Endothelial cell of umbilical vein (primary cell): ENCODE measurements around the gene PRKCD. TPM values are rescaled to one million over a fixed set of nuclear protein-coding genes. Genes with fewer than 3 reads are reported as not detected.

Experiments
- BruUV-seq: library from RNA; stranded (reverse); fragments of 400-500 nt; replicated peaks from 2 replicates; lab custom pipeline; 2021; lab: Mats Ljungman, UMichigan
- CTCF ChIA-PET: fragments of 300-600, 350-600 bp; sonication (Branson Sonifier 250); formaldehyde crosslinking; loops from one replicate; lab custom pipeline; 2021; ENCODE audit warnings: antibody characterized with exemption, inconsistent platforms; lab: Charles Lee
- POLR2A ChIA-PET: fragments of 300-600, 350-600 bp; sonication (Branson Sonifier 250); formaldehyde crosslinking; loops from one replicate; lab custom pipeline; 2021; ENCODE audit warnings: antibody characterized with exemption, inconsistent platforms; lab: Charles Lee
- DNase-seq: peaks from one replicate; pipeline ENCODE4 v3.0.0-alpha.2; 2011; ENCODE audit warnings: low read depth, low spot score
- FAIRE-seq: peaks from 2 replicates; lab custom pipeline; 2011; peaks lifted over from hg19 to GRCh38; lab: Jason Lieb, UNC
- H2AFZ ChIP-seq: 2 replicates; pipeline ENCODE4 v1.6.0; 2012; ENCODE audit warnings: low read depth, low read length, control low read depth, inconsistent platforms
- H3K27ac ChIP-seq: 2 replicates; pipeline ENCODE4 v1.5.1; 2011; ENCODE audit warnings: low read depth, mild to moderate bottlenecking, control low read depth, low read length, moderate library complexity; ENCODE audit not compliant: insufficient read depth
- H3K27me3 ChIP-seq, 2 experiments: 2 replicates each; pipeline versions ENCODE4 v1.6.0 to v1.6.1; 2011; ENCODE audit warnings: low read length in 2 of 2, mixed read lengths in 1 of 2; ENCODE audit not compliant: control insufficient read depth in 2 of 2, insufficient read depth in 2 of 2
- H3K36me3 ChIP-seq, 2 experiments: 2 replicates in 1 of 2; 3 replicates in 1 of 2; pipeline ENCODE4 v1.5.1; 2011; ENCODE audit warnings: low read length in 2 of 2, mild to moderate bottlenecking in 1 of 2, moderate library complexity in 1 of 2; ENCODE audit not compliant: control insufficient read depth in 2 of 2, insufficient read depth in 2 of 2; ENCODE audit errors: extremely low read depth in 1 of 2
- H3K4me1 ChIP-seq: 3 replicates; pipeline ENCODE4 v1.5.1; 2011; ENCODE audit warnings: mild to moderate bottlenecking, low read length; ENCODE audit not compliant: control insufficient read depth, insufficient read depth; ENCODE audit errors: extremely low read depth
- H3K4me2 ChIP-seq: 2 replicates; pipeline ENCODE4 v1.6.1; 2011; ENCODE audit warnings: low read length, control low read depth, mixed read lengths; ENCODE audit not compliant: insufficient read depth
- H3K4me3 ChIP-seq, 3 experiments: fragments of 200-600 bp in 1 of 3; sonication (generic), shearing (Covaris generic) in 1 of 3; replicated peaks in 1 of 3; 2 replicates each; pipeline ENCODE4 v1.5.1; 2011 to 2016; ENCODE audit warnings: control low read depth in 3 of 3, low read length in 3 of 3, mild to moderate bottlenecking in 2 of 3, inconsistent platforms in 1 of 3, low read depth in 1 of 3, moderate library complexity in 1 of 3; ENCODE audit not compliant: insufficient read depth in 1 of 3
- H3K79me2 ChIP-seq: 2 replicates; pipeline ENCODE4 v1.6.0; 2012; ENCODE audit warnings: low read length, inconsistent platforms; ENCODE audit not compliant: control insufficient read depth, insufficient read depth
- H3K9ac ChIP-seq: replicated peaks from 2 replicates; pipeline ENCODE3; 2011; ENCODE audit warnings: low read length, control low read depth; ENCODE audit not compliant: insufficient read depth; ENCODE audit errors: extremely low read depth
- H3K9me1 ChIP-seq: replicated peaks from 3 replicates; pipeline ENCODE4 v1.6.0; 2011; ENCODE audit warnings: mild to moderate bottlenecking, low read length; ENCODE audit not compliant: control insufficient read depth, insufficient read depth; ENCODE audit errors: extremely low read depth
- H3K9me3 ChIP-seq: replicated peaks from 2 replicates; pipeline ENCODE4 v1.5.1; 2012; ENCODE audit warnings: low read length, inconsistent platforms; ENCODE audit not compliant: control insufficient read depth, insufficient read depth
- H4K20me1 ChIP-seq: replicated peaks from 2 replicates; pipeline ENCODE3; 2011; ENCODE audit warnings: mild to moderate bottlenecking, low read length; ENCODE audit not compliant: control insufficient read depth, insufficient read depth; ENCODE audit errors: extremely low read depth
- CTCF ChIP-seq, 2 donors: IDR thresholded peaks; 1 replicate in 1 of 2; 2 replicates in 1 of 2; pipeline ENCODE4 v1.5.1; 2011; ENCODE audit warnings: low read length in 2 of 2, mild to moderate bottlenecking in 2 of 2, moderate library complexity in 2 of 2, control low read depth in 1 of 2, inconsistent platforms in 1 of 2, low read depth in 1 of 2; ENCODE audit not compliant: insufficient read depth in 1 of 2; ENCODE audit errors: extremely low read depth in 1 of 2
- EZH2 ChIP-seq: IDR thresholded peaks from 2 replicates; pipeline ENCODE4 v1.6.1; 2012; ENCODE audit warnings: borderline replicate concordance, low read depth, mild to moderate bottlenecking, moderate library complexity, low read length, inconsistent platforms; ENCODE audit not compliant: severe bottlenecking
- FOS ChIP-seq: IDR thresholded peaks from 2 replicates; pipeline ENCODE4 v1.6.1; 2011; ENCODE audit warnings: mild to moderate bottlenecking, low read length, moderate library complexity, borderline replicate concordance; ENCODE audit not compliant: insufficient read depth
- GATA2 ChIP-seq: IDR thresholded peaks from 2 replicates; pipeline ENCODE4 v1.7.0; 2011; ENCODE audit warnings: low read depth, mild to moderate bottlenecking, moderate library complexity, mixed read lengths, low read length; ENCODE audit not compliant: insufficient read length, insufficient read depth
- JUN ChIP-seq: IDR thresholded peaks from 2 replicates; pipeline ENCODE4 v1.6.1; 2011; ENCODE audit warnings: borderline replicate concordance, low read depth; ENCODE audit not compliant: insufficient read length, insufficient read depth
- MAX ChIP-seq: IDR thresholded peaks from 2 replicates; pipeline ENCODE4 v1.6.1; 2011; ENCODE audit not compliant: insufficient read depth, insufficient read length
- MYC ChIP-seq: IDR thresholded peaks from one replicate; pipeline ENCODE4 v1.6.1; 2011; ENCODE audit warnings: mild to moderate bottlenecking, low read depth, low read length
- POLR2A ChIP-seq: IDR thresholded peaks from 2 replicates; pipeline ENCODE4 v1.6.1; 2012; ENCODE audit warnings: low read depth, mild to moderate bottlenecking, control low read depth, low read length
- POLR2AphosphoS5 ChIP-seq: IDR thresholded peaks from 2 replicates; pipeline ENCODE4 v1.6.1; 2012; ENCODE audit warnings: low read depth, mild to moderate bottlenecking, control low read depth, low read length, moderate library complexity; ENCODE audit not compliant: insufficient read depth
- dilution Hi-C: fragments of 300-500 bp; cut with MboI; formaldehyde crosslinking; loops from one replicate; pipeline ENCODE4 v1.15.0; 2019; ENCODE audit warnings: low sequenced_read_pairs; ENCODE audit not compliant: extremely low pct_ligation_motif_present
- intact Hi-C: fragments of 100-400 bp; cut with micrococcal nuclease; formaldehyde crosslinking; loops from one replicate; pipeline ENCODE4 v1.10.0; 2022
- polyA plus RNA-seq, 4 experiments: library from polyadenylated mRNA; depleted of rRNA in 3 of 4; stranded (reverse) in 3 of 4; unstranded in 1 of 4; fragments of >200 nt; gene quantifications; 2 replicates each; pipeline versions ENCODE4 v1.2.1 to v1.2.3, GENCODE V29; 2011 to 2012; ENCODE audit warnings: missing spikeins in 1 of 4
- total RNA-seq: library from RNA; stranded (reverse); gene quantifications from 2 replicates; pipeline ENCODE4 v1.2.3, GENCODE V29; 2021

The PRKCD gene
- total and polyA plus RNA-seq, 2 donors (not counting 3 experiments of a cell fraction or from before 2014, with no cell fraction given) = 15.5 to 19.0 TPM

GRCh38 chr3:53184701-53185100 lies 23.7 kb downstream of the PRKCD start:
- H3K4me1 ChIP-seq = no peaks in the 10 kb centered on the region
- no peak overlapping the region for H3K27ac ChIP-seq
- H3K27me3 ChIP-seq = no peaks in the 10 kb centered on the region
- no peaks in the 10 kb centered on the region for H3K9me1 ChIP-seq
- no peak overlapping the region for H3K4me3 ChIP-seq
- ChIA-PET POLR2A (no interaction called here), CTCF (interaction anchor here (1.0 to 1.5 kb wide), 2 partner anchors 10 to 70 kb away, joined by 3 to 4 read pairs; no protein-coding TSS in a partner anchor)
- intact Hi-C loops (no loop called here), dilution Hi-C loops (no loop called here)
- TF ChIP-seq POLR2A (no peak), JUN (no peak), MAX (no peak)
- DNase-seq (no peak), FAIRE-seq (no peak)
- peaks cover 7 to 15% of the 10 kb centered on the region in 2 experiments for H3K36me3 ChIP-seq
- H2AFZ ChIP-seq = no peak overlapping the region
- no peaks in the 10 kb centered on the region for H3K9me3 ChIP-seq
- BruUV-seq = no TSS peak
- H3K79me2 ChIP-seq = no peaks in the 10 kb centered on the region
- H3K4me2 ChIP-seq = no peak overlapping the region
- H3K9ac ChIP-seq = no peak overlapping the region
- no peaks in the 10 kb centered on the region for H4K20me1 ChIP-seq

GRCh38 chr3:53185761-53186465 lies 24.9 kb downstream of the PRKCD start:
- no peak for FAIRE-seq
- intact Hi-C loops = no loop called here
- CTCF ChIA-PET = interaction anchor here (1.5 kb wide), 1 partner anchor 72 kb away, joined by 4 read pairs; no protein-coding TSS in a partner anchor

More at GRCh38 chr3:53185761-53186465, 24.9 kb downstream of the PRKCD start:
- BruUV-seq = no TSS peak
- no peaks in the 10 kb centered on the region for H4K20me1 ChIP-seq
- no peak overlapping the region for H3K4me2 ChIP-seq
- H3K36me3 ChIP-seq = peaks cover 5 to 9% of the 10 kb centered on the region in 2 experiments
- no peaks in the 10 kb centered on the region for H3K4me1 ChIP-seq
- H3K27me3 ChIP-seq = no peaks in the 10 kb centered on the region
- no peaks in the 10 kb centered on the region for H3K79me2 ChIP-seq
- H3K4me3 ChIP-seq = no peak overlapping the region
- H2AFZ ChIP-seq = no peak overlapping the region
- TF ChIP-seq POLR2A = no peak
- TF ChIP-seq POLR2AphosphoS5 = no peak
- TF ChIP-seq MAX = no peak
- TF ChIP-seq JUN = no peak
- TF ChIP-seq GATA2 = no peak
- TF ChIP-seq MYC = no peak
- TF ChIP-seq FOS = no peak
- no peak for TF ChIP-seq EZH2
- no peak for TF ChIP-seq CTCF (IDR thresholded peaks at IDR 0.05; ENCODE audit: extremely low read depth in 1 of 2, insufficient read depth in 1 of 2, low read depth in 1 of 2, low read length in 2 of 2)
- H3K27ac ChIP-seq = no peak overlapping the region
- H3K9me1 ChIP-seq = no peaks in the 10 kb centered on the region
- no peaks in the 10 kb centered on the region for H3K9me3 ChIP-seq
- H3K9ac ChIP-seq = no peak overlapping the region
- POLR2A ChIA-PET = no interaction called here
- DNase-seq = no peak
- dilution Hi-C loops = no loop called here
